GM18858 (cell line): ENCODE measurements around the gene PFN1.

Source experiments
- ATAC-seq: cut with Tn5 transposase; IDR thresholded peaks from one replicate; pipeline ENCODE4 v1.9.1; 2021; ENCODE audit not compliant: unreplicated experiment

Gene PFN1

GRCh38 chr17:4967539-4968485 is 19.5 kb upstream of the PFN1 start, which contains the start of gene SPAG7:
SPAG7 (minus strand) TSS chr17:4967817; CDS start chr17:4967804, 13 bp downstream.
- ATAC-seq: peak; percentile 33

- peak; percentile 61 for ATAC-seq
These were observed 18.7 kb upstream of the PFN1 start for GRCh38 chr17:4966844-4967538.

GRCh38 chr17:4965311-4965986 is 17.1 kb upstream of the PFN1 start:
- ATAC-seq: no peak

- no peak for ATAC-seq
These were observed 12.1 kb upstream of the PFN1 start for GRCh38 chr17:4960279-4960922.

- no peak for ATAC-seq
These were observed 11.1 kb upstream of the PFN1 start for GRCh38 chr17:4959261-4959965.

GRCh38 chr17:4958102-4958501 is 9.8 kb upstream of the PFN1 start:
- ATAC-seq: no peak

- no peak for ATAC-seq
These were observed 8.2 kb upstream of the PFN1 start for GRCh38 chr17:4956493-4957061.

- no peak for ATAC-seq
These were observed 6.8 kb upstream of the PFN1 start for GRCh38 chr17:4955091-4955490.

GRCh38 chr17:4953451-4953961 is 5.2 kb upstream of the PFN1 start:
- ATAC-seq: no peak

GRCh38 chr17:4951486-4951885 is 3.2 kb upstream of the PFN1 start:
- ATAC-seq: no peak

- ATAC-seq: no peak
These were observed 2.4 kb upstream of the PFN1 start, which contains the start of gene ENO3 for GRCh38 chr17:4950746-4951204. ENO3 (plus strand) TSS chr17:4951119; CDS start chr17:4951830, 711 bp downstream.

- no peak for ATAC-seq
These were observed 1.9 kb upstream of the PFN1 start for GRCh38 chr17:4950075-4950745.

- no peak for ATAC-seq
These were observed 1.2 kb upstream of the PFN1 start for GRCh38 chr17:4949321-4950074.

- no peak for ATAC-seq
These were observed 596 bp upstream of the PFN1 start for GRCh38 chr17:4948931-4949320.

GRCh38 chr17:4947411-4948165 is 742 bp downstream of the PFN1 start:
- no peak for ATAC-seq

GRCh38 chr17:4947010-4947410 is 1.3 kb downstream of the PFN1 start:
- ATAC-seq: no peak

GRCh38 chr17:4946312-4946976 is 1.9 kb downstream of the PFN1 start:
- ATAC-seq: no peak
